Astrocyte of the cerebellum (primary cell): ENCODE measurements around the gene KLRB1.
"Not testable (repeated sequence)": the region's sequence is repeated elsewhere in the genome, so short reads cannot be mapped to it uniquely, and the experiment has no call there.

Source experiments
- DNase-seq: peaks from one replicate; pipeline ENCODE4 v3.0.0-alpha.2; 2011; ENCODE audit warnings: low read depth
- H3K4me3 ChIP-seq: 2 replicates; pipeline ENCODE4 v1.5.1; 2011; ENCODE audit warnings: mild to moderate bottlenecking, low read depth, low read length, moderate library complexity
- CTCF ChIP-seq: IDR thresholded peaks from 2 replicates; pipeline ENCODE4 v1.5.1; 2012; ENCODE audit warnings: low read length, low read depth, moderate library complexity, mild to moderate bottlenecking; ENCODE audit errors: missing control alignments
- in situ Hi-C: cut with HindIII; loops from 2 replicates; pipeline ENCODE4 v1.10.0; 2017; ENCODE audit warnings: low sequenced_read_pairs

Gene KLRB1

GRCh38 chr12:9588749-9589148, 19.0 kb downstream of the KLRB1 start:
- DNase-seq, result no peak
- in situ Hi-C loops, result no loop called here
- no peak overlapping the region for H3K4me3 ChIP-seq
- TF ChIP-seq CTCF, result no peak

- no peak for TF ChIP-seq CTCF
- DNase-seq, result no peak
- in situ Hi-C loops, result no loop called here
- no peak overlapping the region for H3K4me3 ChIP-seq
Measured at GRCh38 chr12:9587987-9588600, 19.6 kb downstream of the KLRB1 start.

GRCh38 chr12:9577729-9578128, 30.0 kb downstream of the KLRB1 start:
- DNase-seq, H3K4me3 ChIP-seq, in situ Hi-C loops: not testable (repeated sequence)

- DNase-seq, in situ Hi-C loops, H3K4me3 ChIP-seq: not testable (repeated sequence)
Measured at GRCh38 chr12:9567151-9567550, 40.6 kb downstream of the KLRB1 start.

- H3K4me3 ChIP-seq, in situ Hi-C loops, DNase-seq: not testable (repeated sequence)
Measured at GRCh38 chr12:9566113-9566512, 41.6 kb downstream of the KLRB1 start.

- DNase-seq, H3K4me3 ChIP-seq, in situ Hi-C loops: not testable (repeated sequence)
Measured at GRCh38 chr12:9564418-9564817, 43.3 kb downstream of the KLRB1 start.

- in situ Hi-C loops, result not testable (repeated sequence)
Measured at GRCh38 chr12:9562841-9563453, 44.8 kb downstream of the KLRB1 start.

GRCh38 chr12:9545489-9545888, 62.2 kb downstream of the KLRB1 start:
- in situ Hi-C loops, DNase-seq, H3K4me3 ChIP-seq: not testable (repeated sequence)

More at GRCh38 chr12:9562841-9563453, 44.8 kb downstream of the KLRB1 start:
- DNase-seq, H3K4me3 ChIP-seq: not testable (repeated sequence)
